NCI-H774 (cell line): Measurements from ENCODE around the gene ALDH7A1.
"Not testable (repeated sequence)": the region's sequence is repeated elsewhere in the genome, so short reads cannot be mapped to it uniquely, and the experiment has no call there.

ENCODE experiments used
- DNase-seq: peaks from one replicate; lab custom pipeline; 2025; lab: John Stamatoyannopoulos, UW

Gene ALDH7A1

DNA sequence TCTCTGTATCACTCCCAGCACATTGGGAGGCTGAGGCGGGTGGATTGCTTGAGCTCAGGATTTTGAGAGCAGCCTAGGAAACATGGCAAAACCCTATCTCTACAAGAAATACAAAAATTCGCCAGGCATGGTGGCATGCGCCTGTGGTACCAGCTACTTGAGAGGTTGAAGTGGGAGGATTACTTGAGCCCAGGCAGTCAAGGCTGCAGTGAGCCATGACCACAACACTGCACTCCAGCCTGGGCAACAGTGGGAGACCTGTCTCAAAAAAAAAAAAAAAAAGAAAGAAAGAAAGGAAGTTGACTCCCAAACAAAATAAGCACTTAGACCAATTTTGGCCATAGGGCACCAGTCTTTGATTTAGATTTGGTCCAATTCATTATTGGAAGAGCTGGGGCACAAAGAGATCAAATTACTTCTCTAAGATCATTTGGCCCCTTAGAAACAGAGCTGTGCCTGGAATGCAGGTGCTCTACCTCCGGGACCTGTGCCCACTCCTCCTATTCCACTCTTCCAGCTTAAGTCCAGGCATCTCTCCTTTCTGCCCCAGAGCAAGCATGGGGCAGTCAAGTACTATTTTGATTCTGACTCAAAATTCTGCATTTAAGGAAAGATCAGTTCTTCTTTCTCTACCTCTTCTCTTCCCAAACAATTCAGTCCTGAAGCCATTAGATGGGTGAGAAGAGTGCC is 59.0 kb downstream of the ALDH7A1 start:
- DNase-seq: no peak

DNA sequence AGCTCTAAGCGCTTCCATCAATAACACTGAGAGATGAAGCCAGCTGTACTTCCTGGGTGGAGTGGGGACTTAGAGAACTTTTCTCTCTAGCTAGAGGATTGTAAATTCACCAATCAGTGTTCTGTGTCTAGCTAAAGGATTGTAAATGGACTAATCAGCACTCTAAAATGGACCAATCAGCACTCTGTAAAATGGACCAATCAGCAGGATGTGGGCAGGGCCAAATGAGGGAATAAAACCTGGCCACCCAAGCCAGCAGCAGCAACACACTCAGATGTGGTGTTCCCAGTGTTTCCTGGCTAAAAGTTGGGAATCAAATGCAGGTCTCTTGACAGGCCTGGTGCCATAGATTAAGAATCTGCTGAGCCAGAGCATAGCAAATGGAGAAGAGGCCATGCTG is 60.5 kb downstream of the ALDH7A1 start:
- no peak for DNase-seq

DNA sequence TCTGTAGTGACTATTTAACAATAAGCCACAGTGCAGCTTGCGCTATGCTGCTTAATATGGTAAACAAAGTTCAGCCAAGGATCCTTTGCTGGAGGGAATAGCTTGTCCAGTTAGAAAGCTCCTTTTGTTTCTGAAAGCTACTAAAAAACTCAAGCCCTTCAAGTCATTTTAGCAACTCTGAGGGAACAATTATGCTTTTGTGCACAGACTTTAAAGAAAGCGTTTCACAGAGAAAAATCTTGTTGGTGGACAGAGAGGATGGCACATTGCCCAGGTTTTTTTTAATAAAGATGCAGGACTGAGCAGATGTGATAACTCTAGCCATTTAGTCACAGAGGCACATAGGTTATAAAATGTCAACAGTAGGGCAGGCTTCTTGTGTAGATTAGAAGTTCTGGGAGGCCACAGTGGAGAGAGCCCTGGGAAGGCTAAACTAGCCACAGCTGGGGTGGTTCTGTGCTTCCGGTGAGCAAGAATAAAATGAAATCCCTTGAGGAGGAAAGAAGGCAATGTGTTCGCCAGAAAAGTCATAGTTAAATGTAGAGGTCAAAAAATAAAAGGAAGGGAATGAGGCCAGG is 63.4 kb downstream of the ALDH7A1 start:
- no peak for DNase-seq

DNA sequence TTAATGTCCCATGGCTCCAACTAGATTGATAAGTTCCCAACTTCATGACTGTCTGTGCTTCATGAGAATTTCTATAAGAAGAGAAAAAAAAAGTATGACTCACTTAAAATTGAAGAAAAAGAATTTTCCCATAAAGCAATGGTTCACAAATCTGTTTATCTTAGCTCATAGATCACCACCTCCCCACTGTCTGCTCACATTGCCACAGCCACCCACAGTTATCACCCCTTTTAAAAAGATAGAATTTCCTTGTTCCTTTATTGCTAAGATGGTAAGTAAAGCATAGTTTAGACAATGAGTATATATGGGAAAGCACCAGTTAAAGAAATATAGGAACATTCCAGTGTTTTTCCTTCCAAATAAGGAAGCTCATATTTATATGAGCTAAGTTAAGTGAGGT is 67.1 kb downstream of the ALDH7A1 start:
- DNase-seq: no peak

DNA sequence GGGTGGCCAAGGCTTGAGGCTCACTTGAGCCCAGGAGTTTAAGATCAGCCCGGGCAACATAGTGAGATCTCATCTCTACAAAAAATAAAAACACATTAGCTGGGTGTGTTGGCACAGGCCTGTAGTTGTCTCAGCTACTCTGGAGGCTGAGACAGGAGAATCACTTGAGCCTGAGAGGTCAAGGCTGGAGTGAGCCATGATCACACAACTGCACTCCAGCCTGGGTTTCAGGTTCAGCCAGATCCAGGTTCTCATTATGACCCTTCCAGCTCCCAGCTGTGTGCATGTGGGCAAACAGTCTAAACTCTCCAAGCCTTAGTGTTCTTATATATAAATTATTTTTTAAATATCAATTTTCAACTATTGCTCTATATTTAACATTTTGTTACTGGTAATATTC is 67.9 kb downstream of the ALDH7A1 start:
- DNase-seq: no peak

DNA sequence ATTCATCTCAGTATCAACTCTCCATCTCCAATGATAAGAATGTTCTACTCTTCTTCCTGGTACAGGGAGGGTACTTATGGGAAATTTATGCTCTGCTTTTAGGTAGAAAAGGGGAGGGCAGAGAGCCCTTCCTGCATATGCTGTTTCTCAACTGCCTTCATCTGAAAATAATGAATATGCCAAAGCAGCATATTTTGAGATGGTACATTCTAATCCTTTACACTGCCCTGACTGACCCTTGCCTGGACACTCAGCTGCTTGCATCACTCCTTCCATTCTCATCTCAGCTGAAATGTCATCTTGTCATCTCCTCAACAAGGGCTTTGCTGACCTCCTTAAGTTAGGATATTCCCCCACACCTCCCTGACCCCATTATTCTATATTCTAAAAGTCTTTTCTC is 68.5 kb downstream of the ALDH7A1 start:
- no peak for DNase-seq

DNA sequence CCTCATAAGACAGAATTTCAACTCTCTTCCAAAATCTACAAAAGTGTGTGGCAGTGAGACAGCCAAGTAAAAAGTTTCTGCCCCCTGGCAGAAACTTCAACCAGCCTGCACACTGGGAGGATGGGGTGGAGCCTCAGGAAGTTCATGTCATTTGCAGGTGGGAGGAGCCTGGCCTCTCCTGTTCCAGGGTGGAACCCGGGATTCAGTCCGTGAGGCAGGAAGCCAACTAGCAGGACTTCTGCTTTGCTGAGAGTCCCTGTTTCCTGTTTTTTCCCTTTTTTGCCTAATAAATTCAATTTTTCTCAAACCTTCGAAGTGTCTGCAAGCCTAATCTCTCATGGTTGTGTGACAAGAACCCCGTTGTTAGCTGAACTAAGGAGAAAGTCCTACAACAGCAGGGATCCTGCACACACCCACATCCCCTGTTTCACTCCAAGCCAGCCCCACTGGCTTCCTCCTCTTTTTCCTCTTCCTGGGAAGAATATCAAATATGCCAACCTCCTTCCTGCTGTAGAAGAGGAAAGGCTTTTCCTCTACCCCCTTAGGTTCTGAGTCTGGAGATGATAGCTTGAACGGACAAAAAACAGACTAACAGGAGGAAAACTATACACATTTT is 69.3 kb downstream of the ALDH7A1 start:
- no peak for DNase-seq

DNA sequence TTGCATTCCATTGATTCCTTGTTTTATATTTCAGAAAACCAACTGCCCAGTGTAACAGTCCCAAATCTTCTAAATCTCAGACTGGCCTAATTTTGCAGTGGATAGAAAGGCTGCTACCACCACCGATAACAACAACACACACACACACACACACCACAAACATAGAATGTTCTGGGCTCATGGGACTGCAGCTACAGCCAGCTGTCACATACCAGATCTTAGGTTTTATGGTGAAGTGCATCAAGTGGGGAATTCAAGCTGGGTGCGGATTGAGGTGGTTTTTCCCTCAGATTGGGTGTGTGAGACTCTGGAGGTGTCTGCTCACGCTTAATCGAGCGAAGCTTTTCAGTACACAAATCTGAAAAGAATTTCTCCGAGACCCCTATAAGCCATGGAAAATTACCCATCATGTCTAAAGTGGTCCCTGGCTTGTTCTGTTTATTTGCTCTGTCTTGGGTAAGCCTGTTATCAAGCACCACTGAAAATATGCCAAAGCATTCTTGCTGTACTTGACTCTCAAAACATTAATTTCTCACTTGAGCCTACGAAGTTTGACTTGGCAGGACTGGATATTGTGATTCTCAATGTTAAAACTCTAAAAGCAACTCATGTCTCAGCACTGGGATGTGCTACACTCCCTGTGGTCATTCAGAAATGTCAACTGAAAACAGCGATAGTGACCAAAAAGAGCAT is 71.1 kb downstream of the ALDH7A1 start:
- DNase-seq: no peak

DNA sequence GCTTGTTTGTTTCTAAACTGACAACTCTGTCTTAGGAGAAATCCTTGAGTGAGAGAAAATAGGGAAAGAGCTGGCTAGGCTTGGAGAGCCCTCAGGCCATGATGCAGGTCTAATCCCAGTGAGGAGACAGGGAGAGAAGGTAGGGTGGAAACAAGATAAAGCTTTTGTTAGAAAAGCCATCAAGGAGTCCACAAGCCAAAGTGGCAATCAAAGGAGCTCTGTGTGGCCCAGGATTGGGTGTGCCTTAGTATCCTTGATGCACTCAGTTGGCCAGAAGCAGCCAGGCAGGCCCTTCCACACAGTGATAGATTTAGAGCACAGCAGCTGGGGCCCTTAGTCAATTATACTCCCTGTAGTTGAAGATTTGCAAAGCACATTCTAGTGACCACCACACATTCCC is 73.9 kb downstream of the ALDH7A1 start:
- no peak for DNase-seq

DNA sequence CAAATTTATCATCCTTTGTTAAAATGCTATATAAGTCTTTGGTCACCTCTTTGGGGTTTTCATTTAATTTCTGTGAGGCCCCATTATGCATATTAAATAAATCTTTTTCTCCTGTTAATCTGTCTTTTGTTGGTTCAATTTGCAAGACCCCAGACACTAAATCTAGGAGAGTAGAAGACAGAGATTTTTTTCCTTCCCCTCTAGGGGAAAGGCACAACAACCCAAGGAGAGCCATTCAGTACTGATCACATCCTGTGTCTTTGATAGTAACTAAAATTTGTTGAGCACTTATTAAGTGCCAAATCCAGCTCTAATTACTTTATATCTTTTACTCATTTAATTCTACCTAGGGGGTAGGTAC is 74.4 kb downstream of the ALDH7A1 start:
- no peak for DNase-seq

DNA sequence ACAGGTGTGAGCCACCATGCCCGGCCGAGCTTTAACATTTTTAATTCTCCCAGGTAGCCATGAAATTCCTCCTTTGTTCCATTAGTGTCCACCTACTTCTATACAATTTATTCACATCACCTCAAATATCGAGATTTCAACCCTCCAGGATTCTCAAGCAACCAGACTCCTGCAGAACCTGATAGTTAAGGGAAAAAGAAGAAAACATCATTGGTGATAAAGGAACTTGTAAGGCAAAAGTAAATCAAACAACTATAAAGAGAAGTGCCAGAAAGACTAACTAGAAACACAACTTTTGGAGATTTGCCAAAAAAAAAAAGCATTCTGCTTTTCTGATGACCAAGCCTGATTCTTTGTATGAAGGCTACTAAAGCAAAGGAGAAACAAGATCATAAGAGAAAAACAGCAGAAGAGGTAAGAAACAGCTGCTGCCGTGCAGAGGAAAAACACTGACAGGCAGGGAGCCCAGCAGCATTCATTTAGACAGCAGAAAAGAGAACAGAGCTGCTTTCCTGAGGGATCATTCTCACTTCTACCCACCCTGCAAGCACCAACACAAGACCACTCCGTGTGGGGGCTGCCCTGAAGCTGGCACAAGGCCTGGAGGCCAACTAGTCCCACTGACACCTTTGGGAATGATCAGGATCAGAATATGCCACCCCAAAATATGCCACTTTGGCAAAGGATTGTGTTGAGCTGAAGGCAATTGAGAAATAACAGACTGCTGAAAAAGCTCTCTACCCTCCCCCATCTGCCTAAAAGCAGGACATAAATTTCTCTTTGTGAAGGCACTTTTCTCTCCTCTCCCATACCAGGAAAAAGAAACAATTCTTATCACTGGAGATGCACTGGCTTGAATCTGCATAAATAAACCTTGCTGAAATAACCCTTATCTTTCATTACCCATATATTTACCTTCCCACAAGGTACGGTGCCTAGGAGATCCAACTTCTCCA is 75.1 kb downstream of the ALDH7A1 start:
- no peak for DNase-seq

DNA sequence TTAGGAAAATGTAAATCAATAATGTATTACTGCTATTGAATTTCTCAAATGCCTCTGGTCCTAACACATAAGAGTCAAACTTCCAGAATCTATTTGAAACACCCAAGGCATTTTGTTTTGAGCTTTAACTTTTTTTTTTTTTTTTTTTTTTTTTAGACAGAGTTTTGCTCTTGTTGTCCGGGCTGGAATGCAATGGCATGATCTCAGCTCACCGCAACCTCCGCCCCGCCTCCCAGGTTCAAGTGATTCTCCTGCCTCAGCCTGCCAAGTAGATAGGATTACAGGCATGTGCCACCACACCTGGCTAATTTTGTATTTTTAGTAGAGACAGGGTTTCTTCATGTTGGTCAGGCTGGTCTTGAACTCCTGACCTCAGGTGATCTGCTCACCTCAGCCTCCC is 75.8 kb downstream of the ALDH7A1 start:
- DNase-seq: not testable (repeated sequence)

DNA sequence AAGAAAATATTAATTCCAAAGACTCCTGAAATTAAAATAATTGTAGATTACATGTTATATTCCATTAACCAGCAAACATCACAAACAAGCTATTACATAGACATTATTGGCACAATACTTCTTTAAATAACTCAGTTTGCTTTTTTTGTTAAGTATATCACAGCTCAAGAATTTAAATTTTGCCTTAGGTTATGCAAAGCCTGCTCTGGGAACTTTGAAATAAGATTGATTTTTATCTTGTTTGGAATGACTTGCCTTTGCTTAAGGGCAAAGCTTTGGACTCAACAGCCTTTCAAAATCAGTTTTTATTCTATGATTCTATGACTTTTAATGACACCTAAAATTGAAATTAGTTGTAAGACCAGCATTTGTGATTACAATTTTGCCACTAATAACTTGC is 78.2 kb downstream of the ALDH7A1 start:
- DNase-seq: no peak

DNA sequence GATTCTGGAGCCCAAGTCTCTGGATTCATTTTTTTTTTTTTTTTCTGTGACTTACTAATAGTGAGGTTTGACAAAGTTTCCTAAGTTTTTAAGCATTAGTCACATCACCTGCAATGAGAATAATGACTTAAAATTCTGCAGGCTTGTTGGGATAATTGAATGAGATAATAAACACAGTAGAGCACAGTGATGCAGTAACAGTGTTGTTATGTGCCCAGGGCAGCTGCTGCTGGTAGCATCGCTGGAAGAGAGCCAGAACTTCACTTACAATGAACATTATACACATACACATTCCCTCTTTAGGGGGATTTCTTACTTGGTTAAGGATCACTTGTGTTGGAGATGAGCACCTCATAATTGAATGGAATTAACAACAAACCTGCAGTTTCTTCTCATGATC is 78.9 kb downstream of the ALDH7A1 start:
- peak; percentile 41 for DNase-seq

DNA sequence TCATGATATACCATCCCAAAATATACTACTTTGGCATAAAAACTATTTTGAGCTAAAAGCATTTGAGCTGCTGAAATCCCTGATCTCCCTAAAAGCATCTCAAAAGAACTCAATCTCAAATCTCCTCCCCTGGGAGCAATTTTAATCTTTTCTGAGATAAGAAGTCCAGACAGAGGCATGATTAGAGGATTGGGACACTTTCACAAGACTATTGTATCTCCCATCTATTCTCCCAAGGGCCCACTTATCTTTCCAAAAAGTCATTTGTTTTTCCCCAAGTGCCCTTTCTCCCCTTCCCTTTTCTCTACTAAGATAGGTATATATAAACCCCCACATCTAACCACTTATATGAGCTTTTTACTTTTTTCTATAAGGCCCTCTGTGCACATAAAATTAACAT is 79.7 kb downstream of the ALDH7A1 start:
- DNase-seq: no peak

DNA sequence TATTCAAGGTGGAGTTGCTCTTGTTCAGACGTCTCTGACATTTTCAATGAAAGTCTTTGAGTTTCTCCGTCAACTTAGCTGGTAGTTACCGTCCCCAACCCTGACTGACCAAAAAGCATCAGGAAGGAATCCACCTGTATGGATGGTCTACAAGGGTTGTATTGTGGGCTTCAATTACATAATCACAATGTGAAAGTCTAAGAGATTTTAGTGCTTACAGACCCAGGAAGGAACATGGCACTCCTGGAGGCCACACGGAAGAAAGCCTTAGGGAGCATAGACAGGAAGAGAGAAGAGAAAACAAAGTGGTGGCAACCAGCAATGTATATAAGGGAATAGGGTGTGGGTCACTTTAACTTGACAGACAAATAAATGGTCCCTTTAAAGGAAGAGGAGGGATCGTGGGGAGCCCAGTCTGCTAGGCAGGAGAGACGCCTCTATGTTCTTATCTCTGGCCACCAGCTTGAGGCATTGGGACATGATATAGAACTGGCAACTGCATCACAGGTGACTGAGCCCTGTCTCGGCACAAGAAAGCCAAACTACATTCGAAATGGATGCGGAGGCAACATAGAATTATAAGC is 80.4 kb downstream of the ALDH7A1 start:
- no peak for DNase-seq

DNA sequence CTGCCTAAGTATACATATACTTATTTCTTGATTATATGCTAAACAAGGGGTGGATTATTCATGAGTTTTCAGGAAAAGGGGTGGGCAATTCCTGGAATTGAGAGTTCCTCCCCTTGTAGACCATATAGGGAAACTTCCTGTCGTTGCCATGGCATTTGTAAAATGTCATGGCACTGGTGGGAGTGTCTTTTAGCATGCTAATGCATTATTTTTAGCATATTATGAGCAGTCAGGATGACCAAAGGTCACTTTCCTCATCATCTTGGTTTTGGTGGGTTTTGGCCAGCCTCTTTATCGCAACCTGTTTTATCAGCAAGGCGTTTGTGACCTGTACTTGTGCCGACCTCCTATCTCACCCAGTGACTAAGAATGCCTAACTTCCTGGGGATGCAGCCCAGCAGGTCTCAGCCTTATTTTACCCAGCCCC is 80.9 kb downstream of the ALDH7A1 start:
- DNase-seq: no peak

DNA sequence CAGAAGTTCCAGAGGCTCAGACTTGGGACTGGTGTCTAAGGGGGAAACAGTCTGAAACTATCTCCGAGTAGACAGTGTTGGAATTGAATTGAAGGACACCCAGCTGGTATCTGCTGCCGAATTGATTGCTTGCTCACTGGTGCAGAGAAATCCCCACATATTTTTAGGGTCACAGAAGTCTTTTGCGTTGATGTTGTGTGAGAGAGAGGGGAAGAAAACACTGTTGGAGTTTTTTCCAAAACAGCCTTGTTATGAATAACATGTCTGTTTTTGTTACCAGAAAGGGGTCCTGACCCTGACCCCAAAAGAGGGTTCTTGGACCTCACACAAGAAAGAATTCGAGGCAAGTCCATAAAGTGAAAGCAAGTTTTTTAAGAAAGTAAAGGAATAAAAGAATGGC is 81.3 kb downstream of the ALDH7A1 start:
- DNase-seq: no peak

DNA sequence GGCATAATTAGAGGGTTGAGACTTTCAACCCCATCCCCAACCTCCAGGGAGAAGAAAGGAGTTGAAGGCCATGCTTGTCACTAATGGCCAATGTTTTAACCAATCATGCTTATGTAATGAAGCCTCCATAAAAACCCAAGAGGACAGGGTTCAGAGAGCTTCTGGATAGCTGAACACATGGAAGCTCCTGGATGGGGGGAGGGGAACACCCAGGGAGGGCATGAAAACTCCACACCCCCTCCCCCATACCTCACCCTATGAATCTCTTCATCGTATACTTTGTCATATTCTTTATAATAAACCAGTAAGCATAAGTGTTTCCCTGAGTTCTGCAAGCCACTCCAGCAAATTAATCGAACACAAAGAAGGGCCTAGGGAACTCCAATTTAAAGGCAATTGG is 81.7 kb downstream of the ALDH7A1 start:
- no peak for DNase-seq

DNA sequence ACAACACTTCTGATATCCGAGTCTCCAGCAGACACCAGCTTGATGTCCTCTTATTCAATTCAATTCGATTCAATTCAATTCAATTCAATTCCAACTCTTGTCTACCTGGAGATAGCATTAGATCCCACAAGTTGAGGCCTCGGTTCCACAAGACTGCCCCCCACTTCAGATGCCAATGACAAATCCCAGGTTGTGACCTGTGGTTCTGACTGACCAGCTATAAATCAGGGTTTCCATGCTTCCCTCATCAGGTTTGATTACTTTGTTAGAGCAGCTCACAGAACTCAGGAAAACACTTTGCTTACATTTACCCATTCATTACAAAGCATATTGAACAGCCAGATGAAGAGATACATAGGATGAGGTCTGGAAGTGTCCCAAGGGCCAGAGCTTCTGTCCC is 82.6 kb downstream of the ALDH7A1 start:
- no peak for DNase-seq

DNA sequence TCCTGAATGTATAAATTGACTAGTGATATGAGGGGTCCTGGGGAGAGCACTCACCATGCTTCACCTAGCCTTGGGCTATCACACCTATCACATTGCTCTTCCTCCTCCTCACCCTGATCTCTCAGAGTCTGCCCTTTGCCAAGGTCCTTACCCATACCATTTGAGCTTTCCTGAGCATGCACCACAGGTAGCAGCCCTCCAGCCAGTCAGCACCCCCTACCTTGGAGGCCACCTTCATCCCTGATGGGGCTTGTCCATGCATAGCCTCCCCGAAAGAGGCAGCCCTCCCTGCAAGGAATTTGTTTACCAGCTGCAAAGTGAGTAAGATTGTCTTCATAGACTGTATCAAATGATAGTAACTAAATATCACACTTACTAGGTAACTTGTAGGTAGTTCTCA is 83.1 kb downstream of the ALDH7A1 start:
- no peak for DNase-seq

DNA sequence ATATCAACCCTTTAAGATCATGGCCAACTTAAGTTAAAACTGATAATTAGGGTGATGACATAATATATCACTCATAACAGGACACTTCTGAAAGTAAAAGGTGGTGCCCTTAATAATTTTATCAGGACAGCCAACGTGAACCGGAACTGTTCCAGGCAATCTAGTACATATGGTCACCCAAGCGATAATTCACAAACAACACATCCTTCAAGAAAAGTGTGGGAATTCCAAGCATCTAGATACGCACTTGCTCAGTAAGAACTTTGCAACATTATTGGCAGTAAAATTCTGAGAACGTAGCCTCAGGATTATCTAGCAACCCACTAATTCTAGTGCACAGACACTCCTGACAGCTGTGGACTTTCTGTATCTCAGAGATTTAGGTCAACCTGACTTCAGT is 85.7 kb downstream of the ALDH7A1 start:
- DNase-seq: no peak
